Measurements from ENCODE around the gene MYDGF.
A peak's percentile ranks its signal among the peaks of the same experiment; 100 is the strongest.

The MYDGF gene

GRCh38 chr19:4703671-4704316, 33.7 kb upstream of the MYDGF start:
- H3K36me3 ChIP-seq (ENCODE audit: control insufficient read depth, insufficient read depth, low read length) = peaks cover 10% of the 10 kb centered on the region
- no peak overlapping the region for H3K4me2 ChIP-seq (ENCODE audit: low read length)
- no peaks in the 10 kb centered on the region for H3K27me3 ChIP-seq (ENCODE audit: insufficient read depth, low read length, poor library complexity)
- no peak overlapping the region for H2BK120ac ChIP-seq (ENCODE audit: low read depth, low read length)
- H4K8ac ChIP-seq (ENCODE audit: low read depth, low read length) = no peak overlapping the region
- no peak overlapping the region for H3K27ac ChIP-seq (ENCODE audit: low read depth, low read length)
- no peak overlapping the region for H2BK5ac ChIP-seq (ENCODE audit: low read length)
- H3K79me2 ChIP-seq (ENCODE audit: control insufficient read depth, insufficient read depth, low read length) = no peaks in the 10 kb centered on the region
- no peak overlapping the region for H3K56ac ChIP-seq (ENCODE audit: low read length)
- H3K4me3 ChIP-seq (ENCODE audit: low read length) = no peak overlapping the region
- no peak overlapping the region for H2BK15ac ChIP-seq (replicated peaks; ENCODE audit: low read depth)
- no peak overlapping the region for H3K18ac ChIP-seq (ENCODE audit: low read length)
- no CpG with 5 or more reads among the region's 28 CpGs for WGBS (ENCODE audit: extremely low coverage, insufficient coverage, low lambda C conversion rate)
- H3K79me1 ChIP-seq (ENCODE audit: low read length) = no peaks in the 10 kb centered on the region
- H3K23ac ChIP-seq (ENCODE audit: low read length) = no peak overlapping the region
- H3K9ac ChIP-seq (ENCODE audit: low read length) = no peak overlapping the region
- H3K4ac ChIP-seq (ENCODE audit: low read depth, low read length) = no peak overlapping the region
- H2AK5ac ChIP-seq (ENCODE audit: low read length) = no peak overlapping the region
- DNase-seq = no peak
- no peak overlapping the region for H4K5ac ChIP-seq (ENCODE audit: low read length)
- no peaks in the 10 kb centered on the region for H3K4me1 ChIP-seq (ENCODE audit: control insufficient read depth, low read depth, low read length)

DNA sequence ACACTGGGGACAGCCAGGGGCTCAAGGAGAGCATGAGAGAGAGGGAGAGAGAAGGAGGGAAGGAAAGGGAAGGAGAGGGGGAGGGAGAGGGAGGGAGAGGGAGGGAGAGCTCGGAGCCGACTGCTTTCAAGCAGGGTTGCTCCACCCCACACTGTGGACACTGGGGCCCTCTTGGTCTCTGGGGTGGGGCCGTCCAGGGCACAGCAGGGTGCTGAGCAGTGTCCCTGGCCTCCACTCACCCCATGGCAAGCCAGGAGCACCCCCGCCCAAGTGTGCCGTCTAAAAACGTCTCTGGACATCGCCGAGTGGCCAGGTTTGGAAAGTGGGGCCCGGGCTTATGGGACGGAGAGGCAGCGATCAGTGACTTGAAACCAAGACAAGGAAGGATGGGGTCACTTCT, 32.6 kb upstream of the MYDGF start:
- H3K9ac ChIP-seq (ENCODE audit: low read length) = no peak overlapping the region
- WGBS (ENCODE audit: extremely low coverage, insufficient coverage, low lambda C conversion rate) = no CpG with 5 or more reads among the region's 11 CpGs
- H3K79me1 ChIP-seq (ENCODE audit: low read length) = no peaks in the 10 kb centered on the region
- H3K4me1 ChIP-seq (ENCODE audit: control insufficient read depth, low read depth, low read length) = no peaks in the 10 kb centered on the region
- H2BK5ac ChIP-seq (ENCODE audit: low read length) = no peak overlapping the region
- H3K4ac ChIP-seq (ENCODE audit: low read depth, low read length) = no peak overlapping the region
- no peak overlapping the region for H3K27ac ChIP-seq (ENCODE audit: low read depth, low read length)
- no peak overlapping the region for H2AK5ac ChIP-seq (ENCODE audit: low read length)
- no peak overlapping the region for H3K23ac ChIP-seq (ENCODE audit: low read length)
- no peak overlapping the region for H2BK120ac ChIP-seq (ENCODE audit: low read depth, low read length)
- H3K56ac ChIP-seq (ENCODE audit: low read length) = no peak overlapping the region
- H3K27me3 ChIP-seq (ENCODE audit: insufficient read depth, low read length, poor library complexity) = no peaks in the 10 kb centered on the region
- no peak overlapping the region for H3K4me2 ChIP-seq (ENCODE audit: low read length)
- no peak overlapping the region for H3K18ac ChIP-seq (ENCODE audit: low read length)
- no peak overlapping the region for H4K8ac ChIP-seq (ENCODE audit: low read depth, low read length)
- peaks cover 10% of the 10 kb centered on the region for H3K36me3 ChIP-seq (ENCODE audit: control insufficient read depth, insufficient read depth, low read length)
- H3K4me3 ChIP-seq (ENCODE audit: low read length) = no peak overlapping the region
- H2BK15ac ChIP-seq (replicated peaks; ENCODE audit: low read depth) = no peak overlapping the region
- no peak for DNase-seq
- no peak overlapping the region for H4K5ac ChIP-seq (ENCODE audit: low read length)
- H3K79me2 ChIP-seq (ENCODE audit: control insufficient read depth, insufficient read depth, low read length) = no peaks in the 10 kb centered on the region

DNA sequence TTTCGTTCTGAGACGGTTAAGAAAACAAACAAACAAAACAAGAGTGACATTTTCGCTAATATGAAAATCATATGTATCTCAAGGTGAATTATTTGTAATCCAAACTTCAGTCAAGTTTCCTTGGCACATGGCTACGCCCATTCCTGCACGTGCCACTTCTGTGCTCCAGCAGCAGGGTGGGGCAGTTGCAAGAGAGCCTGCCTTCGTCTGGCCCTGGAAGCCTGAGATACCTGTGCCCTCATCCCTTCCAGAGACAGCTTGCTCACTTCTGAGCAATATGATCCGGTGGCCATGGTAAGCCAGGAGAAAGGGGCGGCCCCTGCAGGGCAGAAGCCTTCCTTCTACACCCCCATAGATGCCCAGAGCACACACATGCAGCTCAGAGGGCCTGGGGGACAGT, 31.4 kb upstream of the MYDGF start:
- no peak overlapping the region for H4K8ac ChIP-seq (ENCODE audit: low read depth, low read length)
- H3K27ac ChIP-seq (ENCODE audit: low read depth, low read length) = no peak overlapping the region
- no peak overlapping the region for H2AK5ac ChIP-seq (ENCODE audit: low read length)
- H2BK15ac ChIP-seq (replicated peaks; ENCODE audit: low read depth) = no peak overlapping the region
- H3K9ac ChIP-seq (ENCODE audit: low read length) = no peak overlapping the region
- H2BK120ac ChIP-seq (ENCODE audit: low read depth, low read length) = no peak overlapping the region
- H3K36me3 ChIP-seq (ENCODE audit: control insufficient read depth, insufficient read depth, low read length) = peaks cover 10% of the 10 kb centered on the region
- no peak for DNase-seq
- H3K79me2 ChIP-seq (ENCODE audit: control insufficient read depth, insufficient read depth, low read length) = no peaks in the 10 kb centered on the region
- H3K4me2 ChIP-seq (ENCODE audit: low read length) = no peak overlapping the region
- no peak overlapping the region for H4K5ac ChIP-seq (ENCODE audit: low read length)
- H3K4me3 ChIP-seq (ENCODE audit: low read length) = no peak overlapping the region
- H3K56ac ChIP-seq (ENCODE audit: low read length) = no peak overlapping the region
- WGBS (ENCODE audit: extremely low coverage, insufficient coverage, low lambda C conversion rate) = no CpG with 5 or more reads among the region's 8 CpGs
- no peaks in the 10 kb centered on the region for H3K27me3 ChIP-seq (ENCODE audit: insufficient read depth, low read length, poor library complexity)
- no peak overlapping the region for H2BK5ac ChIP-seq (ENCODE audit: low read length)
- no peaks in the 10 kb centered on the region for H3K4me1 ChIP-seq (ENCODE audit: control insufficient read depth, low read depth, low read length)
- no peaks in the 10 kb centered on the region for H3K79me1 ChIP-seq (ENCODE audit: low read length)
- H3K4ac ChIP-seq (ENCODE audit: low read depth, low read length) = no peak overlapping the region
- H3K23ac ChIP-seq (ENCODE audit: low read length) = no peak overlapping the region
- no peak overlapping the region for H3K18ac ChIP-seq (ENCODE audit: low read length)

GRCh38 chr19:4700693-4700970, 30.5 kb upstream of the MYDGF start:
- H2BK120ac ChIP-seq (ENCODE audit: low read depth, low read length) = no peak overlapping the region
- H2BK15ac ChIP-seq (replicated peaks; ENCODE audit: low read depth) = no peak overlapping the region
- H3K27ac ChIP-seq (ENCODE audit: low read depth, low read length) = no peak overlapping the region
- H4K8ac ChIP-seq (ENCODE audit: low read depth, low read length) = no peak overlapping the region
- no peak overlapping the region for H2AK5ac ChIP-seq (ENCODE audit: low read length)
- no CpG with 5 or more reads among the region's 11 CpGs for WGBS (ENCODE audit: extremely low coverage, insufficient coverage, low lambda C conversion rate)
- no peak overlapping the region for H3K23ac ChIP-seq (ENCODE audit: low read length)
- H3K36me3 ChIP-seq (ENCODE audit: control insufficient read depth, insufficient read depth, low read length) = peaks cover 10% of the 10 kb centered on the region
- no peak overlapping the region for H3K56ac ChIP-seq (ENCODE audit: low read length)
- H3K79me1 ChIP-seq (ENCODE audit: low read length) = no peaks in the 10 kb centered on the region
- DNase-seq = peak; percentile 10
- no peaks in the 10 kb centered on the region for H3K27me3 ChIP-seq (ENCODE audit: insufficient read depth, low read length, poor library complexity)
- no peak overlapping the region for H3K18ac ChIP-seq (ENCODE audit: low read length)
- no peak overlapping the region for H3K4me3 ChIP-seq (ENCODE audit: low read length)
- no peak overlapping the region for H4K5ac ChIP-seq (ENCODE audit: low read length)
- H2BK5ac ChIP-seq (ENCODE audit: low read length) = no peak overlapping the region
- no peak overlapping the region for H3K4me2 ChIP-seq (ENCODE audit: low read length)
- H3K9ac ChIP-seq (ENCODE audit: low read length) = no peak overlapping the region
- no peak overlapping the region for H3K4ac ChIP-seq (ENCODE audit: low read depth, low read length)
- no peaks in the 10 kb centered on the region for H3K4me1 ChIP-seq (ENCODE audit: control insufficient read depth, low read depth, low read length)
- H3K79me2 ChIP-seq (ENCODE audit: control insufficient read depth, insufficient read depth, low read length) = no peaks in the 10 kb centered on the region

DNA sequence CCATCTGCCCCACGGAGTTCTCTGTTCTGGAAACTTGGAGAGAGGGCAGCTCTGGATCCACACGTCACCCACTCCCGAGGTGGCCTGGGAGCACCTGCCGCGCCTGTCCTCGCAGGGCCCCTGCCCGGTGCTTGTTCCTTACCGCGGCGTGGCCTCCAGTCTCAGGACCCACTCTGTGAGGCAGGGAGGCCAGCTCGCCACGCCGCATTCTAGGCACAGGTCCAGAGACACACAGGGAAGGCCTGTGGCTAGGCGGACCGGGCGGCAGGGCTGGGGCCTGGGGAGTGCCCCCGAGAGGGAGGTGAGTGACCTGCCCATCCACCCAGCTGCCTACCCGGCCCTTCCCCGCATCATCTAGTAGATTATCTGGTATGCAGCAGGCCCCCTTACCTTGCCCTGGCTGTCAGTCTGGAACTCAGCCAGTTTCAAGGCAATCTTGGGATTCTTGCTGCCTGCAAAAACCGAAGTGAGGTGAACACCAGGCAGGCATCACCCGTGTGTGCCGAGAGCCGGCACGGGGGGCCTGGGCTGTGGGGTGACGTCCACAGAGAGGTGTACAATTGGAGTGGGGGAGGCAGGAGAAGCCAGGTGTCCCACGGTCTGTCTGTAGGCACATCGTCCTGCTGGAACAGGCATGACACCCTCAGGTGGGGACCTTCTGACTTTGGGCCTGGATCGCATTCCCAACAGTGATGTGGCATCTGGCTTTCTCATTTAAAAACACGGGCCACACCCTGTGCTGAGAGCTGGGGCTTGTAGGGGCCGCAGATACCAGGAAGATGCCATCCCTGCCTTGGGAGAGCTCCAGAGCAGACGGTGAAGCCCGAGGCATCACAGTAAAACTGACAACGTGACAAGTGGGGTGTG, 29.9 kb upstream of the MYDGF start:
- H3K4ac ChIP-seq (ENCODE audit: low read depth, low read length) = no peak overlapping the region
- H3K79me2 ChIP-seq (ENCODE audit: control insufficient read depth, insufficient read depth, low read length) = no peaks in the 10 kb centered on the region
- H4K8ac ChIP-seq (ENCODE audit: low read depth, low read length) = no peak overlapping the region
- no peaks in the 10 kb centered on the region for H3K4me1 ChIP-seq (ENCODE audit: control insufficient read depth, low read depth, low read length)
- no peak overlapping the region for H3K18ac ChIP-seq (ENCODE audit: low read length)
- no peaks in the 10 kb centered on the region for H3K79me1 ChIP-seq (ENCODE audit: low read length)
- H2AK5ac ChIP-seq (ENCODE audit: low read length) = no peak overlapping the region
- H3K23ac ChIP-seq (ENCODE audit: low read length) = no peak overlapping the region
- no peaks in the 10 kb centered on the region for H3K27me3 ChIP-seq (ENCODE audit: insufficient read depth, low read length, poor library complexity)
- no peak overlapping the region for H3K9ac ChIP-seq (ENCODE audit: low read length)
- no peak overlapping the region for H2BK120ac ChIP-seq (ENCODE audit: low read depth, low read length)
- no peak overlapping the region for H2BK15ac ChIP-seq (replicated peaks; ENCODE audit: low read depth)
- H3K36me3 ChIP-seq (ENCODE audit: control insufficient read depth, insufficient read depth, low read length) = peaks cover 12% of the 10 kb centered on the region
- no peak for DNase-seq
- no peak overlapping the region for H3K4me3 ChIP-seq (ENCODE audit: low read length)
- H3K27ac ChIP-seq (ENCODE audit: low read depth, low read length) = no peak overlapping the region
- no CpG with 5 or more reads among the region's 33 CpGs for WGBS (ENCODE audit: extremely low coverage, insufficient coverage, low lambda C conversion rate)
- H3K4me2 ChIP-seq (ENCODE audit: low read length) = no peak overlapping the region
- no peak overlapping the region for H2BK5ac ChIP-seq (ENCODE audit: low read length)
- H3K56ac ChIP-seq (ENCODE audit: low read length) = no peak overlapping the region
- H4K5ac ChIP-seq (ENCODE audit: low read length) = no peak overlapping the region
